Measurements from ENCODE around the gene ZNF74. TPM values are rescaled to one million over a fixed set of nuclear protein-coding genes. Genes with fewer than 3 reads are reported as not detected.
A peak's percentile ranks its signal among the peaks of the same experiment; 100 is the strongest.

The ZNF74 gene
- total and polyA plus RNA-seq, 12 donors = 1.4 to 6.7 (median 4.4) TPM

DNA sequence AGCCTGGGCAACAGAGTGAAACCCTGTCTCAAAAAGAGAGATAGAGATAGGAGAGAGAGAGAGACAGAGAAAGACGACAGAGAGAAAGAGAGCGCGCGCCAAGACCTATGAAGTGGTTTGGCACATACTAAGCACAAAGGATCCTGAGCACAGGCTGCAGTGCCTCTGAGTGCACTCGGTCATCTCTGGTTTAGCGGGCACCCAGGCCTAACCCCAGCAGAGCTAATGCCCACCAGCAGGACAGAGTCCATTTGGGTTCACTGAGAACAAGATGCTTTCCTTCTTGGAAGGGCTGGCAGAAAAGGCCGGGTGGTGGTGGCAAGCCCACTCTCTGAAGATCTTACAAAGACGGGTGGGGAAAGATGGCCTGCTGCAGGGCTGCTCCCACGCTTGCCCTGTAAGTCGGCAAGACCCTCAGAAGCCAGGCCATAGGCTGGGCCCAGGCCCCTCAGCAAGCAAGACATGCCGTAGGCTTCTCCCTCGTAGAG lies 40.4 kb downstream of the ZNF74 start:
- WGBS, 2 donors = 88 to 91% methylated on average over 12 of the region's 12 CpGs
- Histone ChIP-seq H3K9me3 (no peaks in the 10 kb centered on the region), H3K36me3 (peaks cover 0 to 21% (median 2%) of the 10 kb centered on the region in 9 donors), H3K4me3 (no peak overlapping the region), H3K27me3 (peaks cover 5 to 95% (median 31%) of the 10 kb centered on the region in 7 donors), H3K27ac (no peak overlapping the region), H3K4me1 (peaks cover 8 to 61% (median 33%) of the 10 kb centered on the region in 9 donors)
- intact Hi-C loops (cut with DNase I) = loop anchor here in 1 of 10 donors (10.0 kb wide), 1 partner anchor 60 kb away; the partner anchor contains the start of gene KLHL22
- DNase-seq (no peak), ATAC-seq (no peak)
- no peak for TF ChIP-seq CTCF (IDR thresholded peaks at IDR 0.05)

- no peaks in the 10 kb centered on the region for H3K9me3 ChIP-seq
- peaks cover 5 to 92% (median 30%) of the 10 kb centered on the region in 7 donors for H3K27me3 ChIP-seq
- peaks cover 8 to 56% (median 33%) of the 10 kb centered on the region in 9 donors for H3K4me1 ChIP-seq
- whole genome bisulfite sequencing, 2 donors = 93 to 97% methylated on average over 3 of the region's 3 CpGs
- intact Hi-C loops (cut with DNase I) = loop anchor here in 1 of 10 donors (10.0 kb wide), 1 partner anchor 60 kb away; the partner anchor contains the start of gene KLHL22
- H3K36me3 ChIP-seq = peaks cover 0 to 16% (median 0%) of the 10 kb centered on the region in 9 donors
- H3K4me3 ChIP-seq = no peak overlapping the region
- no peak for TF ChIP-seq CTCF (IDR thresholded peaks at IDR 0.05)
- no peak for ATAC-seq
- H3K27ac ChIP-seq = no peak overlapping the region
- no peak for DNase-seq
Measured at GRCh38 chr22:20434773-20435172, 40.8 kb downstream of the ZNF74 start.

GRCh38 chr22:20435436-20436306 lies 41.7 kb downstream of the ZNF74 start:
- DNase-seq (no peak), ATAC-seq (no peak)
- peaks cover 0 to 7% (median 0%) of the 10 kb centered on the region in 9 donors for H3K36me3 ChIP-seq
- H3K27ac ChIP-seq = peak overlapping the region in 5 of 10 donors; percentile 78 to 91 (median 87)
- H3K4me3 ChIP-seq = peak overlapping the region; percentile 54 to 79 (median 68)
- no peaks in the 10 kb centered on the region for H3K9me3 ChIP-seq
- intact Hi-C loops (cut with DNase I) = loop anchor here in 1 of 10 donors (10.0 kb wide), 1 partner anchor 59 kb away; the partner anchor contains the start of gene KLHL22
- H3K4me1 ChIP-seq = peaks cover 8 to 53% (median 30%) of the 10 kb centered on the region in 9 donors
- peaks cover 1 to 83% (median 22%) of the 10 kb centered on the region in 7 donors for H3K27me3 ChIP-seq
- no peak for TF ChIP-seq CTCF (IDR thresholded peaks at IDR 0.05)
- 53 to 65% methylated on average over 10 to 11 of the region's 11 CpGs for WGBS, 2 donors

DNA sequence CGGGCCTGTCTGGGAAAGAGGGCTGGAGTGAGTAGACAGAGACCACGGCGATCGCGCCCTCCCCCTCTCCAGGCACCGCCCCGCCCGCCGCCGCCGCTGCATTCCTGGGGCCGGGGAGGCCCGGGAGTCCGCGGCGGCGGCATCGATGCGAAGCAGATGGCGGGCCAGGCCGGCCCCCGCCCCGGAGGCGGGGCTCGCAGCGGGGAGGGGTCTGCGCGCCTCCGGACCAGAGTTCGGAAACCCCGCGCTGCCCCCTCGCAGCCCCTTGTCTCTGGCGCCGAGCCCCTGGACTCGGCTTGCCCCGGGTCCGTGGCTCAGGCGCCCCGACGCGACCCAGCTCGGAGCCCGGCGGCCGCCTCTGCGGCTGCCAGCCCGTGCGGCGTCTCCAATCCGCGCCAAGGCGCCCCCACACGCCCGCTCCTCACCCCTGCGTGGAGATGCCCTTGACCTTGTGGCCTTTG lies 42.4 kb downstream of the ZNF74 start:
- ATAC-seq (peak in 6 of 8 donors; percentile 15 to 48 (median 26)), DNase-seq (peak in 1 of 2 donors; percentile 45)
- WGBS, 2 donors = 0 to 1% methylated on average over 51 to 56 of the region's 56 CpGs
- TF ChIP-seq CTCF (IDR thresholded peaks at IDR 0.05) = no peak
- H3K4me3 ChIP-seq = peak overlapping the region; percentile 54 to 79 (median 68)
- H3K27me3 ChIP-seq = peaks cover 0 to 76% (median 19%) of the 10 kb centered on the region in 7 donors
- peak overlapping the region; percentile 3 to 91 (median 79) for H3K27ac ChIP-seq
- intact Hi-C loops (cut with DNase I) = loop anchor here in 1 of 10 donors (10.0 kb wide), 1 partner anchor 58 kb away; the partner anchor contains the start of gene KLHL22
- H3K9me3 ChIP-seq = no peaks in the 10 kb centered on the region
- H3K4me1 ChIP-seq = peaks cover 8 to 48% (median 27%) of the 10 kb centered on the region in 9 donors
- H3K36me3 ChIP-seq = peaks cover 0 to 4% (median 0%) of the 10 kb centered on the region in 9 donors
